Neural cell (in vitro differentiated cells): ENCODE measurements around the gene PPP1R3D.

Experiments used
- CTCF ChIP-seq: fragments of 450-650 bp; IDR thresholded peaks from 2 replicates; pipeline ENCODE4 v1.5.1; 2014; ENCODE audit warnings: antibody characterized with exemption, mild to moderate bottlenecking, moderate library complexity; ENCODE audit not compliant: poor library complexity, severe bottlenecking
- EZH2 ChIP-seq: fragments of 200-600, 300-800 bp; shearing (Covaris generic), sonication (generic); IDR thresholded peaks from 2 replicates; pipeline ENCODE4 v1.6.1; 2014; ENCODE audit warnings: antibody characterized with exemption, low read length, borderline replicate concordance, mild to moderate bottlenecking; ENCODE audit not compliant: insufficient read depth, poor library complexity, severe bottlenecking
- REST ChIP-seq: IDR thresholded peaks from 2 replicates; pipeline ENCODE4 v1.6.1; 2012; ENCODE audit warnings: borderline replicate concordance

- no peak for TF ChIP-seq CTCF
- no peak for TF ChIP-seq REST
- no peak for TF ChIP-seq EZH2
Observed at GRCh38 chr20:59891581-59891980, 48.5 kb downstream of the PPP1R3D start.
